ENCODE measurements around the gene FLYWCH1. TPM values are rescaled to one million over a fixed set of nuclear protein-coding genes. Genes with fewer than 3 reads are reported as not detected.

FLYWCH1 gene
- total and polyA plus RNA-seq, 10 of the 15 experiments (the other 5 are each of a cell fraction or from before 2014, with no cell fraction given), result 0.47 to 33.8 (median 11.2) TPM

DNA sequence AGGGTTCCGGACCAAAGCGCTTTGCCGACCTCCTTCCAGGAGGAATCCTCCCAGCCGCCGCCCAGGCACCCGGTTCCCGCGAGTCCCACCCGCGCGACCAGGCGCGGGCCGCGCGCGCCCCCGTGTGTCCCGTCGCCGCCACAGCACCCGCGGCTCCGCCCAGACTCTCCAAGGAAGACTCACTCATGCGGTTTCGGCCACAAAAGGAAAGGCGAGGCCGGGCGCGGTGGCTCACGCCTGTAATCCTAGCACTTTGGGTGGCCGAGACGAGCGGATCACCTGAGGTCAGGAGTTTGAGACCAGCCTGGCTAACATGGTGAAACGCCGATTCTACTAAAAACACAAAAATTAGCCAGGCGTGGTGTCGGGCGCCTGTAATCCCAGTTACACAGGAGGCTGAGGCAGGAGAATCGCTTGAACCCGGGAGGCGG is 72.0 kb downstream of the FLYWCH1 start (continued):
- TF ChIP-seq YY1 (IDR thresholded peaks at IDR 0.05; ENCODE audit: low read depth, low read length) (0 out of 2 replicates have a peak, but pooled peaks have one; percentile 47), LARP7 (IDR thresholded peaks at IDR 0.05) (peak; percentile 49; the same call in 1 of the 2 replicates), SMAD1 (IDR thresholded peaks at IDR 0.05; ENCODE audit: low read depth, partially characterized antibody) (no peak), ATF7 (IDR thresholded peaks at IDR 0.05; ENCODE audit: low read depth) (no peak), RFX5 (IDR thresholded peaks at IDR 0.05; ENCODE audit: low read depth, low read length) (no peak), SREBF2 (IDR thresholded peaks at IDR 0.05; ENCODE audit: low read length) (no peak), CUX1 (IDR thresholded peaks at IDR 0.05; ENCODE audit: insufficient replicate concordance, low read depth, low read length) (no peak), CHD2 (IDR thresholded peaks at IDR 0.05; ENCODE audit: borderline replicate concordance, low read depth, low read length) (peak; percentile 38; the same call in 1 of the 2 replicates), ZNF24 (IDR thresholded peaks at IDR 0.05) (no peak), EED (IDR thresholded peaks at IDR 0.05; ENCODE audit: low read depth) (peak; percentile 73), MEF2B (IDR thresholded peaks at IDR 0.05; ENCODE audit: partially characterized antibody, poor library complexity, severe bottlenecking) (no peak), IKZF2 (IDR thresholded peaks at IDR 0.05) (peak; percentile 34 to 55; a peak in 3 of 4 replicates), CTCF (IDR thresholded peaks at IDR 0.05 in 2 of 3, conservative IDR thresholded peaks at IDR 0.05 in 1 of 3; ENCODE audit: control insufficient read depth in 2 of 3, extremely low read depth in 1 of 3, insufficient read depth in 1 of 3, low read depth in 3 of 3, low read length in 3 of 3) (peak; percentile 82 to 90 (median 83)), RB1 (IDR thresholded peaks at IDR 0.05; ENCODE audit: borderline replicate concordance) (0 out of 2 replicates have a peak, but pooled peaks have one; percentile 70), ZBED1 (IDR thresholded peaks at IDR 0.05; ENCODE audit: borderline replicate concordance) (no peak), HDGF (IDR thresholded peaks at IDR 0.05) (0 out of 2 replicates have a peak, but pooled peaks have one; percentile 39), GATAD2B (conservative IDR thresholded peaks at IDR 0.05; ENCODE audit: low read depth) (peak; percentile 79), ZNF622 (IDR thresholded peaks at IDR 0.05) (no peak), ZZZ3 (IDR thresholded peaks at IDR 0.05; ENCODE audit: control insufficient read depth, insufficient read length, low read depth) (no peak), CHD1 (IDR thresholded peaks at IDR 0.05; ENCODE audit: low read depth, low read length) (no peak)
- TF ChIP-seq, protein P1, sequence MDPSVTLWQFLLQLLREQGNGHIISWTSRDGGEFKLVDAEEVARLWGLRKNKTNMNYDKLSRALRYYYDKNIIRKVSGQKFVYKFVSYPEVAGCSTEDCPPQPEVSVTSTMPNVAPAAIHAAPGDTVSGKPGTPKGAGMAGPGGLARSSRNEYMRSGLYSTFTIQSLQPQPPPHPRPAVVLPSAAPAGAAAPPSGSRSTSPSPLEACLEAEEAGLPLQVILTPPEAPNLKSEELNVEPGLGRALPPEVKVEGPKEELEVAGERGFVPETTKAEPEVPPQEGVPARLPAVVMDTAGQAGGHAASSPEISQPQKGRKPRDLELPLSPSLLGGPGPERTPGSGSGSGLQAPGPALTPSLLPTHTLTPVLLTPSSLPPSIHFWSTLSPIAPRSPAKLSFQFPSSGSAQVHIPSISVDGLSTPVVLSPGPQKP (IDR thresholded peaks at IDR 0.05; ENCODE audit: low read depth, low read length), result no peak
